Fibroblast of the aortic adventitia (primary cell): Measurements from ENCODE around the gene USP34. TPM values are rescaled to one million over a fixed set of nuclear protein-coding genes. Genes with fewer than 3 reads are reported as not detected.
A peak's percentile ranks its signal among the peaks of the same experiment; 100 is the strongest.
"Not testable (repeated sequence)": the region's sequence is repeated elsewhere in the genome, so short reads cannot be mapped to it uniquely, and the experiment has no call there.

Experiments
- DNase-seq: peaks from one replicate; pipeline ENCODE4 v3.0.0-alpha.2; 2010; ENCODE audit warnings: low read depth
- H3K4me3 ChIP-seq: 2 replicates; pipeline ENCODE4 v1.5.1; 2011; ENCODE audit warnings: low read depth, mild to moderate bottlenecking, control low read depth, low read length, moderate library complexity
- total RNA-seq: library from RNA; depleted of rRNA; stranded (reverse); fragments of >200 nt; gene quantifications from 2 replicates; pipeline ENCODE4 v1.2.3, GENCODE V29; 2012; ENCODE audit warnings: low replicate concordance
- TF ChIP-seq, protein P1 (sequence below): IDR thresholded peaks from 2 replicates; pipeline ENCODE4 v1.5.1; 2011; ENCODE audit warnings: mild to moderate bottlenecking, low read length, control low read depth, inconsistent platforms; ENCODE audit not compliant: insufficient read depth

USP34 gene
- total RNA-seq, 1 donor: 130 TPM

DNA sequence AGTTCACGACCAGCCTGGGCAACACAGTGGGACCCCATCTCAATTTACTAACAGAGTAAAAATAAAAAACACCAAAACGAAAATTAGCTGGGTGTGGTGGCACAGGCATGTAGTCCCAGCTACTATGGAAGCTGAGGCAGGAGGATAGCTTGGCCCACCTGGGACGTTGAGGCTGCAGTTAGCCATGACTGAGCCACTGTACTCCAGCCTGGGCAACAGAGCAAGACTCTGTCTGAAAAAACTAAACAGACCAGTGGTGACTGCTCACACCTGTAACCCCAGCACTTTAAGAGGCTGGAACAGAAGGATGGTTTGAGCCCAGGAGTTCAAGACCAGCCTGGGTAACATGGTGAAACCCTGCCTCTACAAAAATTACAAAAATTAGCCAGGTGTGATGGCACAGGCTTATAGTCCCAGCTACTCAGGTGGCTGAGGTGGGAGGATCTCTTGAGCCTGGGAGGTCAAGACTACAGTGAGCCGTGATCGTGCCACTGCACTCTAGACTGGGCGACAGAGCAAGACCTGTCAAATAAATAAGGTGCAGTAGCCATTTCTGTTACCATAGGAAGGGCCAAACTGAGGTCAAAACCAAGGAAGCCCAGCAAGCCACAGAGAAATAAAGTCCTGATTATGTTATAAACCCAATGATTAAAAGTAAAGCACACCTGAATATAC lies 14.0 kb downstream of the USP34 start:
- no peak for DNase-seq
- no peak overlapping the region for H3K4me3 ChIP-seq
- TF ChIP-seq, protein P1, sequence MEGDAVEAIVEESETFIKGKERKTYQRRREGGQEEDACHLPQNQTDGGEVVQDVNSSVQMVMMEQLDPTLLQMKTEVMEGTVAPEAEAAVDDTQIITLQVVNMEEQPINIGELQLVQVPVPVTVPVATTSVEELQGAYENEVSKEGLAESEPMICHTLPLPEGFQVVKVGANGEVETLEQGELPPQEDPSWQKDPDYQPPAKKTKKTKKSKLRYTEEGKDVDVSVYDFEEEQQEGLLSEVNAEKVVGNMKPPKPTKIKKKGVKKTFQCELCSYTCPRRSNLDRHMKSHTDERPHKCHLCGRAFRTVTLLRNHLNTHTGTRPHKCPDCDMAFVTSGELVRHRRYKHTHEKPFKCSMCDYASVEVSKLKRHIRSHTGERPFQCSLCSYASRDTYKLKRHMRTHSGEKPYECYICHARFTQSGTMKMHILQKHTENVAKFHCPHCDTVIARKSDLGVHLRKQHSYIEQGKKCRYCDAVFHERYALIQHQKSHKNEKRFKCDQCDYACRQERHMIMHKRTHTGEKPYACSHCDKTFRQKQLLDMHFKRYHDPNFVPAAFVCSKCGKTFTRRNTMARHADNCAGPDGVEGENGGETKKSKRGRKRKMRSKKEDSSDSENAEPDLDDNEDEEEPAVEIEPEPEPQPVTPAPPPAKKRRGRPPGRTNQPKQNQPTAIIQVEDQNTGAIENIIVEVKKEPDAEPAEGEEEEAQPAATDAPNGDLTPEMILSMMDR: no peak

DNA sequence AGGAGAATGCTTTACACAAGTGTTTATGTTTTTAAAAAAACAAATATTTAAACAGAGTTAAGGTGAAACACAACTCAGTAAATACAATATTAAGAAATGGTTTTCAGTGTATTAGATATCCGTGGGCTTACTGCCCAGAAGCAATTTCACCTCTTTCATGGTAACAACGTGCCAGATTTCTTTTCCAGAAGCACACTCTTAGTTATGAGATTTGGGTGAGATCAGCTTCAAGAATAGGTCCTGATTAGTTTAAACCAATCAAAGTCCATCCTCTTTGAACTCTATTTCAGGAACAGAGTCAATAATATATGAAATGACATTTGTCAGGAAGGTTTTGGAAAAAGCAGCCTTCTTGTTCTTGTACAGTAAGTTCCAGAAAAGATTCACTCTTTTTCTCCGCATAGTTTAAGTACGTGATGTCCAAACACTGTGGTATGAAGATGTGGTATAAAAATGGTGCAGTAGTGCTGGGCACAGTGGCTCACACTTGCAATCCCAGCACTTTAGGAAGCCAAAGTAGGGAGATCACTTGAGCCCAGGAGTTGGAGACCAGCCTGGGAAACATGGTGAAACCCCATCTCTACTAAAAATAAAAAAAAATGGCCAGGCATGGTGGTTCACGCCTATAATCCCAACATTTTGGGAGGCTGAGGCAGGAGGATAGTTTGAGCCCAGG lies 14.7 kb downstream of the USP34 start:
- peak; percentile 27 for DNase-seq
- H3K4me3 ChIP-seq: no peak overlapping the region
- TF ChIP-seq, protein P1: no peak

DNA sequence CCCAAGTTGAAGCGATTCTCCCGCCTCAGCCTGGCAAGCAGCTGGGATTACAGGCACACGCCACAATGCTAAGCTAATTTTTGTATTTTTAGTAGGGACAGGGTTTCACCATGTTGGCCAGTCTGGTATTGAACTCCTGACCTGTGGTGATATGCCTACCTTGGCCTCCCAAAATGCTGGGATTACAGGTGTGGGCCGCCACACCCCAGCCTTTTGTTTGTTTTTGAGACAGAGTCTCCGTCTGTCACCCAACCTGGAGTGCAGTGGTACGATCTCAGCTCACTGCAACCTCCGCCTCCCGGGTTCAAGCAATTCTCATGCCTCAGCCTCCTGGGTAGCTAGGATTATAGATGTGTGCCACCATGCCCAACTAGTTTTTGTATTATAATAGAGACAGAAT lies 15.9 kb downstream of the USP34 start:
- DNase-seq: not testable (repeated sequence)

DNA sequence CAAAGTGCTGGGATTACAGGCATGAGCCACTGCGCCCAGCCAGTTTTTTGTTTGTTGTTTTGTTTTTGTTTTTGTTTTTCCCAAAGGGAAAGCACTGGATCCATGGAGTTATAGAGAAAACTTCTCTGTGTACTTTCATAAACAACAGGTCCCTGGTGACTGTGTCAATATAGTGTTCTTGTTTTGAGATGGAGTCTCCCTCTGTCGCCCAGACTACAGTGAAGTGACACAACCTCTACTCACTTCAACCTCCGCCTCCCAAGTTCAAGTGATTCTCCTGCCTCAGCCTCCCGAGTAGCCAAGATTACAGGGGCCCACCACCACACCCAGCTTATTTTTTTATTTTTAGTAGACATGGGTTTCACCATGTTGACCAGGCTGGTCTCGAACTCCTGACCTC lies 16.5 kb downstream of the USP34 start:
- TF ChIP-seq, protein P1: no peak
- H3K4me3 ChIP-seq: no peak overlapping the region

More for the DNA sequence above, 15.9 kb downstream of the USP34 start:
- H3K4me3 ChIP-seq: not testable (repeated sequence)

DNA sequence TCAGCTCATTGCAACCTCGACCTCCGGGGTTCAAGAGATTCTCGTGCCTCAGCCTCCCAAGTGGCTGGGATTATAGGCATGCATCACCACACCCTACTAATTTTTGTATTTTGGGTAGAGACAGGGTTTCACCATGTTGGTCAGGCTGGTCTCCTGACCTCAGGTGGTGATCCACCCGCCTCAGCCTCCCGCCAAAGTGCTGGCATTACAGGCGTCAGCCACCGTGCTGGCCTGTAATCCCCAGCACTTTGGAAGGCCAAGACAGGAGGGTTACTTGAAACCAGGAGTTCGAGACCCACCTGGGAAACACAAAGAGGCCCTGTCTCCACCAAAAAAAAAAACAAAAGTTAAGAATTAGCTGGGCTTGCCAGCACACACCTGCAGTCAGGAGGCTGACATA lies 18.5 kb downstream of the USP34 start:
- TF ChIP-seq, protein P1: no peak
- H3K4me3 ChIP-seq: no peak overlapping the region
- DNase-seq: no peak

More for the DNA sequence above, 16.5 kb downstream of the USP34 start:
- no peak for DNase-seq

DNA sequence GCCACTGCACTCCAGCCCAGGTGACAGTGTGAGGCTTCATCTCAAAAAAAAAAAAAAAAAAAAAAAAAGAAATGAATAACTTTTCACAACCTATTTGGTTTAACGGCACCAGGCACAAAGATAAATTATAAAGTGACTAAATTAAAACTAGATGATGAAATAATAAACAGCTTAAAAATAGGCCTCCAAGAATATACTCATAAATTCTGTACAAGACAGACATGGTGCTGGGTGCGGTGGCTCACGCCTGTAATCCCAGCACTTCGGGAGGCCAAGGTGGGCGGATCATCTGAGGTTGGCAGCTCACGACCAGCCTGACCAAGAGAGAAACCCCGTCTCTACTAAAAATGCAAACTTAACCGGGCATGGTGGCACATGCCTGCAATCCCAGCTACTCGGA lies 19.7 kb downstream of the USP34 start:
- no peak for DNase-seq
- TF ChIP-seq, protein P1: no peak
- H3K4me3 ChIP-seq: no peak overlapping the region

DNA sequence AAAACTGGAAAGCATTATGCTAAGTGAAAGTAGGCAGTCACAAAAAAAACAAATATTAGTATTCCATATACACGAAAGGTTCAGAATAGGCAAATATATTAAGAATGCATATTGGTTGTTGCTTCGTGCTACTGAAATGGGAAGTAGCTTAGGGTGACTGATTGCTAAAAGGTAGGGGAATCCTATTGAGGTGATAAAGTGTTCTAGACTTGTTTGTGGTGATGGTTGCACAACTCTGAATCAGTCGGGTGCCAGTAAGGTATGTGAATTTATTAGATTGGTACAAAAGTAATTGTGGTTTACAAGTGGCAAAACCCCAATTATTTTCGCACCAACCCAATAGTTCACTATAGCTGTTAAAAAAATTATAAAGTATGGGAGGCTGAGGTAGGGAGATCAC lies 20.7 kb downstream of the USP34 start:
- H3K4me3 ChIP-seq: no peak overlapping the region
- TF ChIP-seq, protein P1: no peak
- DNase-seq: no peak
